Measurements from ENCODE around the gene ZNF398.

GRCh38 chr7:149175150-149175549 lies 27.9 kb downstream of the ZNF398 start:
- TF ChIP-seq CTCF (conservative IDR thresholded peaks at IDR 0.05; ENCODE audit: low read depth, low read length) = no peak
- no peak for TF ChIP-seq EZH2phosphoT487 (IDR thresholded peaks at IDR 0.05; ENCODE audit: borderline replicate concordance, low read length)
